ENCODE measurements around the gene PRSS22.

Gene PRSS22

GRCh38 chr16:2898831-2899563 is 41.0 kb upstream of the PRSS22 start:
- TF ChIP-seq FOXP2 (optimal IDR thresholded peaks at IDR 0.05; ENCODE audit: borderline replicate concordance, extremely low read depth, extremely low read length, insufficient read depth) (no peak), REST (IDR thresholded peaks at IDR 0.05; ENCODE audit: insufficient read depth in 1 of 2, low read depth in 2 of 2, low read length in 2 of 2) (no peak), SIN3A (IDR thresholded peaks at IDR 0.05; ENCODE audit: borderline replicate concordance, insufficient read depth, low read length) (no peak)

- TF ChIP-seq REST (IDR thresholded peaks at IDR 0.05; ENCODE audit: insufficient read depth in 1 of 2, low read depth in 2 of 2, low read length in 2 of 2) (no peak), POLR2AphosphoS5 (IDR thresholded peaks at IDR 0.05; ENCODE audit: low read depth, low read length) (no peak), FOXP2 (optimal IDR thresholded peaks at IDR 0.05; ENCODE audit: borderline replicate concordance, extremely low read depth, extremely low read length, insufficient read depth) (no peak), SIN3A (IDR thresholded peaks at IDR 0.05; ENCODE audit: borderline replicate concordance, insufficient read depth, low read length) (no peak), TAF1 (IDR thresholded peaks at IDR 0.05; ENCODE audit: borderline replicate concordance, insufficient read depth, low read length) (no peak)
These were observed 39.1 kb upstream of the PRSS22 start for GRCh38 chr16:2897110-2897509.

DNA sequence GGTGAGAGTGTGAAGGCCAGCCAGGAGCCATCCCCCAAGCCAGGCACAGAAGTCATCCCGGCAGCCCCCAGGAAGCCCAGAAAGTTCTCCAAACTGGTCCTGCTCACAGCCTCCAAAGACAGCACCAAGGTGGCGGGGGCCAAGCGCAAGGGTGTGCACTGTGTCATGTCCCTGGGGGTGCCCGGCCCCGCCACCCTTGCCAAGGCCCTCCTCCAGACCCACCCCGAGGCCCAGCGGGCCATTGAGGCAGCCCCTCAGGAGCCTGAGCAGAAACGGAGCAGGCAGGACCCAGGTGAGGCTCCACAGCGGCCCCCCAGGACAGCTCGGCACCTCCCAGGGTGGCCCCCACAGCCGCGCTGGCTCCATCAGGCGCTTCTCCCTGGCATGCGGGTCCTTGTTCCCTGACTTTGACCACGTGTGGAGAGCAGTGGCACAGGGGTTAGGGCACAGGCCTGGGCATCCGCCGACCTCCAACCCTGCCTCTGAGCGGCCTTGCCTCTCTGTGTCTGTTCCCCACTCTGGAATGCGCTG is 38.6 kb upstream of the PRSS22 start:
- TF ChIP-seq SIN3A (IDR thresholded peaks at IDR 0.05; ENCODE audit: borderline replicate concordance, insufficient read depth, low read length) (no peak), POLR2AphosphoS5 (IDR thresholded peaks at IDR 0.05; ENCODE audit: low read depth, low read length) (no peak), REST (IDR thresholded peaks at IDR 0.05; ENCODE audit: insufficient read depth in 1 of 2, low read depth in 2 of 2, low read length in 2 of 2) (no peak), TAF1 (IDR thresholded peaks at IDR 0.05; ENCODE audit: borderline replicate concordance, insufficient read depth, low read length) (no peak), FOXP2 (optimal IDR thresholded peaks at IDR 0.05; ENCODE audit: borderline replicate concordance, extremely low read depth, extremely low read length, insufficient read depth) (no peak)

- TF ChIP-seq POLR2AphosphoS5 (IDR thresholded peaks at IDR 0.05; ENCODE audit: low read depth, low read length), result no peak
- no peak for TF ChIP-seq FOXP2 (optimal IDR thresholded peaks at IDR 0.05; ENCODE audit: borderline replicate concordance, extremely low read depth, extremely low read length, insufficient read depth)
- TF ChIP-seq REST (IDR thresholded peaks at IDR 0.05; ENCODE audit: insufficient read depth in 1 of 2, low read depth in 2 of 2, low read length in 2 of 2), result no peak
These were observed 37.8 kb upstream of the PRSS22 start for GRCh38 chr16:2895813-2896212.

DNA sequence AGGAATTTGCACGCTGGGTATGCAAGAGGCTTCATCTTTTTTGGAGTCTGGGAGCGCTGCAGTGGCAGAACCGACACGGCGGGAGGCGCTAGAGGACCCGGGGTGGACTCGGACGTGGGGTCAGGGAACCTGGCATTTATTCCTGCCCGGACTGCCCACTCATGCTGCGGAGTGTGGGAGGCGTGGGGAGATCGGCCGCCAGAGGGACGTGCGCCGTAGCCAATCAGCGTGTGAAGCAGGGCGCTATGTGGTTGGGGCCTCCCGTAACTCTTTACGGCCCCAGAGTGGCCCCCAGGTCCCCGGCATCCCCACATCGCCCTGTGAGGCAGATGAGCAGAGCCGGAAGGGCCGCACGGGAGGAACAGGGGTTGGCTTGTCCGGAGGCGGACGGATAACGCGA is 36.3 kb upstream of the PRSS22 start:
- no peak for TF ChIP-seq SIN3A (IDR thresholded peaks at IDR 0.05; ENCODE audit: borderline replicate concordance, insufficient read depth, low read length)
- TF ChIP-seq POLR2AphosphoS5 (IDR thresholded peaks at IDR 0.05; ENCODE audit: low read depth, low read length), result no peak
- TF ChIP-seq TAF1 (IDR thresholded peaks at IDR 0.05; ENCODE audit: borderline replicate concordance, insufficient read depth, low read length), result no peak
- TF ChIP-seq FOXP2 (optimal IDR thresholded peaks at IDR 0.05; ENCODE audit: borderline replicate concordance, extremely low read depth, extremely low read length, insufficient read depth), result no peak
- no peak for TF ChIP-seq REST (IDR thresholded peaks at IDR 0.05; ENCODE audit: insufficient read depth in 1 of 2, low read depth in 2 of 2, low read length in 2 of 2)
